Prostate gland (tissue), 2 donors: ENCODE data around the gene TYW5.

Source experiments
- POLR2A ChIP-seq: fragments of 450-650 bp; IDR thresholded peaks from one replicate; pipeline ENCODE4 v1.6.1; 2016; ENCODE audit warnings: antibody characterized with exemption, mild to moderate bottlenecking
- POLR2AphosphoS5 ChIP-seq: sonication (generic); formaldehyde crosslinking; IDR thresholded peaks from one replicate; pipeline ENCODE4 v1.6.1; 2017; ENCODE audit warnings: antibody characterized with exemption
- TF ChIP-seq, protein P1 (sequence below), 4 experiments: fragments of 200-600 bp in 2 of 4; fragments of 450-650 bp in 2 of 4; sonication (generic) in 2 of 4; IDR thresholded peaks; 1 replicate in 3 of 4; 2 replicates in 1 of 4; pipeline ENCODE4 v1.5.1; 2016 to 2019; ENCODE audit warnings: antibody characterized with exemption in 4 of 4, mild to moderate bottlenecking in 2 of 4, moderate library complexity in 2 of 4

DNA sequence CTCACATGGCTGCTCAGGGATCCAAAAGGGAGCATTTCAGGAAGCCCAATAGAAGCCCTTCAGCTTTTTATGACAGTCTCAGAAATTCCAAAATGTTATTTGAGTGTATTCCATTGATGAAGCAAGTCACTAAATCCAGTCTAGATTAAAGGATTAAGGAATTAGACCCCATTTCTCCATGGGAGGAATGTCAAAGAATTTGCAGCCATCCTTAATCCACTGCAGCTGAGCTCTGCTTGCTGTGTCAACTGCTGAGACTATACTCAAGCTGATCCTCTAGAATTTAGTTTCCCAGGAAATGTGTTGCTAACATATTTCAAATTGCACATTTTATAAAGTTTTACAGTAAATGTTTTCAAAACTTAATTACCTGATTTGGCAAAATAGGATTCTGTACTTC lies 72.6 kb downstream of the TYW5 start:
- TF ChIP-seq, protein P1, sequence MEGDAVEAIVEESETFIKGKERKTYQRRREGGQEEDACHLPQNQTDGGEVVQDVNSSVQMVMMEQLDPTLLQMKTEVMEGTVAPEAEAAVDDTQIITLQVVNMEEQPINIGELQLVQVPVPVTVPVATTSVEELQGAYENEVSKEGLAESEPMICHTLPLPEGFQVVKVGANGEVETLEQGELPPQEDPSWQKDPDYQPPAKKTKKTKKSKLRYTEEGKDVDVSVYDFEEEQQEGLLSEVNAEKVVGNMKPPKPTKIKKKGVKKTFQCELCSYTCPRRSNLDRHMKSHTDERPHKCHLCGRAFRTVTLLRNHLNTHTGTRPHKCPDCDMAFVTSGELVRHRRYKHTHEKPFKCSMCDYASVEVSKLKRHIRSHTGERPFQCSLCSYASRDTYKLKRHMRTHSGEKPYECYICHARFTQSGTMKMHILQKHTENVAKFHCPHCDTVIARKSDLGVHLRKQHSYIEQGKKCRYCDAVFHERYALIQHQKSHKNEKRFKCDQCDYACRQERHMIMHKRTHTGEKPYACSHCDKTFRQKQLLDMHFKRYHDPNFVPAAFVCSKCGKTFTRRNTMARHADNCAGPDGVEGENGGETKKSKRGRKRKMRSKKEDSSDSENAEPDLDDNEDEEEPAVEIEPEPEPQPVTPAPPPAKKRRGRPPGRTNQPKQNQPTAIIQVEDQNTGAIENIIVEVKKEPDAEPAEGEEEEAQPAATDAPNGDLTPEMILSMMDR (IDR thresholded peaks at IDR 0.05) = no peak
- TF ChIP-seq POLR2AphosphoS5 (no peak), POLR2A (no peak)
